DMS 273 treated with DMSO at 0.1 percent for 48 hours (cell line): ENCODE measurements around the gene CDIP1.
"Not testable (repeated sequence)": the region's sequence is repeated elsewhere in the genome, so short reads cannot be mapped to it uniquely, and the experiment has no call there.

Experiments used
- DNase-seq: peaks from one replicate; lab custom pipeline; 2025; lab: John Stamatoyannopoulos, UW

The CDIP1 gene

GRCh38 chr16:4538350-4539235, at the start of gene CDIP1:
TSS of gene CDIP1 (minus strand) at chr16:4538773. CDS start at chr16:4514130, 24,643 bp downstream.
- DNase-seq = peak; percentile 85

GRCh38 chr16:4586291-4586690, 47.7 kb upstream of the CDIP1 start:
- DNase-seq = no peak

- no peak for DNase-seq
Observed at GRCh38 chr16:4583906-4584305, 45.3 kb upstream of the CDIP1 start.

GRCh38 chr16:4580250-4580649, 41.7 kb upstream of the CDIP1 start:
- no peak for DNase-seq

- DNase-seq = no peak
Observed at GRCh38 chr16:4578961-4579530, 40.5 kb upstream of the CDIP1 start.

- no peak for DNase-seq
Observed at GRCh38 chr16:4576008-4576407, 37.4 kb upstream of the CDIP1 start.

GRCh38 chr16:4574919-4575705, 36.5 kb upstream of the CDIP1 start:
- DNase-seq = no peak

- not testable (repeated sequence) for DNase-seq
Observed at GRCh38 chr16:4573926-4574325, 35.4 kb upstream of the CDIP1 start.

GRCh38 chr16:4572715-4573114, 34.1 kb upstream of the CDIP1 start:
- DNase-seq = no peak

- no peak for DNase-seq
Observed at GRCh38 chr16:4570688-4571321, 32.2 kb upstream of the CDIP1 start.

GRCh38 chr16:4570086-4570485, 31.5 kb upstream of the CDIP1 start:
- DNase-seq = no peak

GRCh38 chr16:4566144-4566543, 27.6 kb upstream of the CDIP1 start:
- DNase-seq = no peak

GRCh38 chr16:4564661-4565267, 26.2 kb upstream of the CDIP1 start:
- no peak for DNase-seq

- DNase-seq = no peak
Observed at GRCh38 chr16:4561596-4561995, 23.0 kb upstream of the CDIP1 start.

GRCh38 chr16:4557973-4558372, 19.4 kb upstream of the CDIP1 start:
- DNase-seq = no peak

- no peak for DNase-seq
Observed at GRCh38 chr16:4556580-4556979, 18.0 kb upstream of the CDIP1 start.

GRCh38 chr16:4556112-4556511, 17.5 kb upstream of the CDIP1 start, which contains the start of gene C16orf96:
TSS of gene C16orf96 (plus strand) at chr16:4556340. CDS start at chr16:4556490, 150 bp downstream.
- DNase-seq = no peak

GRCh38 chr16:4552541-4552940, 14.0 kb upstream of the CDIP1 start:
- DNase-seq = no peak

GRCh38 chr16:4550591-4550990, 12.0 kb upstream of the CDIP1 start:
- DNase-seq = no peak

- DNase-seq = no peak
Observed at GRCh38 chr16:4548124-4548523, 9.6 kb upstream of the CDIP1 start.

- DNase-seq = no peak
Observed at GRCh38 chr16:4544473-4544872, 5.9 kb upstream of the CDIP1 start.
